WTC11 (cell line): ENCODE data around the gene SGMS1. TPM values are rescaled to one million over a fixed set of nuclear protein-coding genes. Genes with fewer than 3 reads are reported as not detected.
"Not testable (repeated sequence)": the region's sequence is repeated elsewhere in the genome, so short reads cannot be mapped to it uniquely, and the experiment has no call there.

ENCODE experiments used
- ATAC-seq: fragments of 200-7000 bp; cut with Tn5 transposase; 2 replicates; pipeline ENCODE4 v1.10.0; 2021; ENCODE audit warnings: mild to moderate bottlenecking, moderate library complexity
- CTCF ChIA-PET: fragments of 300-600 bp; sonication (Branson Sonifier 250); formaldehyde crosslinking; loops from one replicate; lab custom pipeline; 2021; ENCODE audit warnings: antibody characterized with exemption; lab: Charles Lee
- POLR2A ChIA-PET: fragments of 350-600 bp; sonication (Branson Sonifier 250); formaldehyde crosslinking; loops from one replicate; lab custom pipeline; 2021; ENCODE audit warnings: antibody characterized with exemption; lab: Charles Lee
- DNase-seq: peaks from one replicate; pipeline ENCODE4 v3.0.0; 2021; ENCODE audit warnings: low spot score
- H3K27ac Mint-ChIP-seq: 2 replicates; pipeline ENCODE4 v1.8.0; 2021; ENCODE audit warnings: mixed read lengths
- H3K27me3 Mint-ChIP-seq: 2 replicates; pipeline ENCODE4 v1.8.0; 2021; ENCODE audit warnings: low read depth, mild to moderate bottlenecking, moderate library complexity, mixed read lengths
- H3K36me3 Mint-ChIP-seq: 2 replicates; pipeline ENCODE4 v1.8.0; 2021; ENCODE audit warnings: mixed read lengths
- H3K4me1 Mint-ChIP-seq: 2 replicates; pipeline ENCODE4 v1.8.0; 2022; ENCODE audit warnings: mixed read lengths
- H3K4me3 Mint-ChIP-seq: 2 replicates; pipeline ENCODE4 v1.8.0; 2021; ENCODE audit warnings: mild to moderate bottlenecking, moderate library complexity, mixed read lengths
- H3K9me3 Mint-ChIP-seq: 2 replicates; pipeline ENCODE4 v1.8.0; 2021; ENCODE audit warnings: mixed read lengths
- AR ChIP-seq: fragments of 250-450 bp; sonication (Bioruptor Pico); IDR thresholded peaks from 2 replicates; pipeline ENCODE4 v1.9.0; 2021; ENCODE audit warnings: mild to moderate bottlenecking
- CDX4 ChIP-seq: fragments of 250-450 bp; sonication (Bioruptor Pico); IDR thresholded peaks from 2 replicates; pipeline ENCODE4 v1.9.0; 2021; ENCODE audit warnings: moderate library complexity, mild to moderate bottlenecking, inconsistent platforms, borderline replicate concordance
- CTCF ChIP-seq: fragments of 200-600 bp; IDR thresholded peaks from 2 replicates; pipeline ENCODE4 v1.8.0; 2022; ENCODE audit warnings: antibody characterized with exemption
- ERG ChIP-seq: fragments of 250-450 bp; sonication (Bioruptor Pico); IDR thresholded peaks from 2 replicates; pipeline ENCODE4 v1.8.0; 2021; ENCODE audit warnings: mild to moderate bottlenecking
- FOXP4 ChIP-seq: sonication (generic); formaldehyde crosslinking; IDR thresholded peaks from 2 replicates; pipeline ENCODE4 v1.8.0; 2022; ENCODE audit warnings: mild to moderate bottlenecking, missing genetic modification reagents
- HMGA2 ChIP-seq: fragments of 250-450 bp; sonication (Bioruptor Pico); IDR thresholded peaks from 2 replicates; pipeline ENCODE4 v1.4.0; 2021; ENCODE audit warnings: mild to moderate bottlenecking, moderate library complexity
- MXD4 ChIP-seq: fragments of 250-450 bp; sonication (Bioruptor Pico); IDR thresholded peaks from 2 replicates; pipeline ENCODE4 v1.8.0; 2021; ENCODE audit warnings: mild to moderate bottlenecking, moderate library complexity, borderline replicate concordance
- PRDM15 ChIP-seq: sonication (generic); formaldehyde crosslinking; IDR thresholded peaks from 2 replicates; pipeline ENCODE4 v1.8.0; 2022; ENCODE audit warnings: missing genetic modification reagents
- TP53 ChIP-seq: sonication (generic); formaldehyde crosslinking; IDR thresholded peaks from 2 replicates; pipeline ENCODE4 v1.8.1; 2023; ENCODE audit warnings: mild to moderate bottlenecking, missing genetic modification reagents
- ZNF396 ChIP-seq: fragments of 250-450 bp; sonication (Bioruptor Pico); IDR thresholded peaks from 2 replicates; pipeline ENCODE4 v1.8.0; 2021; ENCODE audit warnings: mild to moderate bottlenecking, moderate library complexity, borderline replicate concordance
- ZNF423 ChIP-seq: fragments of 250-450 bp; sonication (Bioruptor Pico); IDR thresholded peaks from 2 replicates; pipeline ENCODE4 v2.1.2; 2022; ENCODE audit warnings: mild to moderate bottlenecking, moderate library complexity
- ZSCAN18 ChIP-seq: fragments of 250-450 bp; sonication (Bioruptor Pico); IDR thresholded peaks from 2 replicates; pipeline ENCODE4 v2.1.2; 2022; ENCODE audit warnings: mild to moderate bottlenecking, moderate library complexity
- total RNA-seq: library from RNA; stranded (reverse); gene quantifications from 3 replicates; pipeline ENCODE4 v1.2.3, GENCODE V29; 2021

Gene SGMS1
- total RNA-seq, 1 experiment from 2014 or later = 13.2 TPM

- POLR2A ChIA-PET = interaction anchor here (0.7 kb wide), 1 partner anchor 252 kb away, joined by 4 read pairs; no protein-coding TSS in a partner anchor
- ATAC-seq (no peak), DNase-seq (no peak)
- H3K36me3 Mint-ChIP-seq = peaks cover 5% of the 10 kb centered on the region; the same call in 1 of the 2 replicates
- peaks cover 6% of the 10 kb centered on the region for H3K9me3 Mint-ChIP-seq
- no peak overlapping the region for H3K27ac Mint-ChIP-seq
- no peak for TF ChIP-seq ZNF396 (CRISPR knock-in tag)
- TF ChIP-seq CDX4 = no peak
- TF ChIP-seq HMGA2 = no peak
- no peak for TF ChIP-seq AR (CRISPR knock-in tag)
- TF ChIP-seq PRDM15 (CRISPR knock-in tag) = no peak
- no peak for TF ChIP-seq TP53 (CRISPR knock-in tag)
- TF ChIP-seq ZSCAN18 (CRISPR knock-in tag) = no peak
- no peak for TF ChIP-seq ERG (CRISPR knock-in tag)
- no peak for TF ChIP-seq MXD4 (CRISPR knock-in tag)
- no peak for TF ChIP-seq FOXP4 (CRISPR knock-in tag)
- TF ChIP-seq ZNF423 = no peak
- H3K4me1 Mint-ChIP-seq = no peaks in the 10 kb centered on the region
- CTCF ChIA-PET = no interaction called here
- H3K4me3 Mint-ChIP-seq = no peak overlapping the region
- no peaks in the 10 kb centered on the region for H3K27me3 Mint-ChIP-seq
Observed at GRCh38 chr10:50369931-50370330, 253.8 kb downstream of the SGMS1 start.

- H3K36me3 Mint-ChIP-seq = peaks cover 5% of the 10 kb centered on the region; the same call in 1 of the 2 replicates
- ChIA-PET POLR2A (no interaction called here), CTCF (interaction anchor here (0.5 to 1.8 kb wide), 34 partner anchors 10 to 301 kb away, joined by 3 to 29 read pairs (median 4); no protein-coding TSS in a partner anchor)
- H3K9me3 Mint-ChIP-seq = peaks cover 6% of the 10 kb centered on the region
- H3K27ac Mint-ChIP-seq = no peak overlapping the region
- TF ChIP-seq ERG (CRISPR knock-in tag) (no peak), CTCF (0 out of 2 replicates have a peak, but pooled peaks have one; percentile 25)
- no peak overlapping the region for H3K4me3 Mint-ChIP-seq
- H3K4me1 Mint-ChIP-seq = peaks cover 11% of the 10 kb centered on the region
- ATAC-seq (peak; percentile 83), DNase-seq (no peak)
- H3K27me3 Mint-ChIP-seq = no peaks in the 10 kb centered on the region
Observed at GRCh38 chr10:50367732-50368131, 256.0 kb downstream of the SGMS1 start.

- CTCF ChIA-PET, H3K4me3 Mint-ChIP-seq, H3K27me3 Mint-ChIP-seq, DNase-seq, H3K36me3 Mint-ChIP-seq, POLR2A ChIA-PET, H3K27ac Mint-ChIP-seq, H3K9me3 Mint-ChIP-seq, ATAC-seq: not testable (repeated sequence)
- peaks cover 19% of the 10 kb centered on the region for H3K4me1 Mint-ChIP-seq
Observed at GRCh38 chr10:50366421-50366820, 257.3 kb downstream of the SGMS1 start.

- ATAC-seq, DNase-seq, H3K27ac Mint-ChIP-seq, POLR2A ChIA-PET, H3K36me3 Mint-ChIP-seq, H3K4me3 Mint-ChIP-seq, H3K9me3 Mint-ChIP-seq, H3K27me3 Mint-ChIP-seq, CTCF ChIA-PET: not testable (repeated sequence)
- peaks cover 30% of the 10 kb centered on the region for H3K4me1 Mint-ChIP-seq
Observed at GRCh38 chr10:50364730-50365129, 259.0 kb downstream of the SGMS1 start.
